ENCODE data around the gene ZNF724. TPM values are rescaled to one million over a fixed set of nuclear protein-coding genes. Genes with fewer than 3 reads are reported as not detected.

The ZNF724 gene
- total and polyA plus RNA-seq, 2 of the 4 experiments (the other 2 are of a cell fraction), result 1.8 to 20.1 TPM

GRCh38 chr19:23283925-23284324, 33.7 kb upstream of the ZNF724 start:
- CTCF ChIA-PET, result no interaction called here
- BruUV-seq (replicated peaks), result no TSS peak
- intact Hi-C loops (cut with micrococcal nuclease), result no loop called here

More at GRCh38 chr19:23283925-23284324, 33.7 kb upstream of the ZNF724 start:
- Histone ChIP-seq H3K27ac (ENCODE audit: insufficient read depth, low read length) (no peak overlapping the region), H3K9ac (ENCODE audit: low read depth, low read length) (no peak overlapping the region), H3K4ac (ENCODE audit: low read depth, low read length) (no peak overlapping the region), H3K27me3 (ENCODE audit: control insufficient read depth, insufficient read depth, low read length) (no peaks in the 10 kb centered on the region), H2AFZ (replicated peaks; ENCODE audit: low read length, poor library complexity) (no peak overlapping the region), H3K18ac (ENCODE audit: low read depth, low read length) (no peak overlapping the region), H2BK120ac (ENCODE audit: low read depth, low read length) (no peak overlapping the region), H2AK5ac (ENCODE audit: low read depth, low read length) (no peak overlapping the region), H4K5ac (ENCODE audit: low read depth, low read length) (no peak overlapping the region), H2BK15ac (ENCODE audit: low read depth, low read length) (no peak overlapping the region), H2AK9ac (replicated peaks; ENCODE audit: low read depth, low read length, poor library complexity) (no peak overlapping the region), H3K14ac (replicated peaks; ENCODE audit: low read depth, low read length) (no peak overlapping the region), H4K20me1 (ENCODE audit: insufficient read depth, low read length) (no peaks in the 10 kb centered on the region), H3K4me3 (ENCODE audit: insufficient read depth, low read depth, low read length) (no peak overlapping the region), H3K79me1 (ENCODE audit: low read depth in 1 of 2, low read length in 2 of 2) (no peaks in the 10 kb centered on the region), H3K36me3 (ENCODE audit: control insufficient read depth, insufficient read depth, low read length) (no peaks in the 10 kb centered on the region), H3K4me2 (ENCODE audit: low read depth, low read length) (no peak overlapping the region), H4K8ac (ENCODE audit: low read depth in 2 of 2, low read length in 2 of 2) (no peak overlapping the region), H3K56ac (ENCODE audit: extremely low read depth, insufficient read depth, low read length) (no peak overlapping the region), H3K9me1 (ENCODE audit: insufficient read depth, low read length) (no peaks in the 10 kb centered on the region), H3K4me1 (ENCODE audit: control insufficient read depth, insufficient read depth, low read length) (no peaks in the 10 kb centered on the region), H2BK20ac (ENCODE audit: low read depth, low read length) (no peak overlapping the region), H3K23ac (ENCODE audit: low read depth, low read length) (no peak overlapping the region), H3K9me3 (ENCODE audit: control insufficient read depth, insufficient read depth, low read length) (peaks cover 5% of the 10 kb centered on the region; the same call in 1 of the 2 replicates), H2BK5ac (ENCODE audit: low read depth, low read length, poor library complexity, severe bottlenecking) (no peak overlapping the region), H4K91ac (ENCODE audit: insufficient read depth, low read depth, low read length) (no peak overlapping the region)
- WGBS, 2 experiments (ENCODE audit: extremely low coverage in 2 of 2, insufficient read length in 1 of 2), result 13% methylated on average over 3 of the region's 6 CpGs; no CpG with 5 or more reads in 1 of the 2 experiments
- DNase-seq, result peak; percentile 30
- peak; percentile 83 for ATAC-seq (ENCODE audit: low read depth)
- in situ Hi-C loops (cut with MboI; ENCODE audit: low sequenced_read_pairs), result no loop called here
- POLR2A ChIA-PET (ENCODE audit: unreplicated experiment), result no interaction called here
- dilution Hi-C loops (cut with HindIII; ENCODE audit: low sequenced_read_pairs, unreplicated experiment), result no loop called here
- TF ChIP-seq ELK1 (IDR thresholded peaks at IDR 0.05; ENCODE audit: borderline replicate concordance, low read depth, low read length) (no peak), NFE2L2 (IDR thresholded peaks at IDR 0.05; ENCODE audit: low read depth, low read length) (no peak), CTCF (conservative IDR thresholded peaks at IDR 0.05; ENCODE audit: low read depth, low read length) (peak; percentile 31), MAFK (IDR thresholded peaks at IDR 0.05; ENCODE audit: low read depth, low read length) (no peak), CHD1 (IDR thresholded peaks at IDR 0.05; ENCODE audit: low read depth, low read length) (no peak), RAD21 (IDR thresholded peaks at IDR 0.05; ENCODE audit: low read length) (peak; percentile 35), MAZ (IDR thresholded peaks at IDR 0.05; ENCODE audit: borderline replicate concordance, low read depth, low read length) (no peak), CEBPB (IDR thresholded peaks at IDR 0.05; ENCODE audit: low read depth, low read length) (no peak), FOS (IDR thresholded peaks at IDR 0.05; ENCODE audit: low read depth, low read length) (no peak), SMC3 (IDR thresholded peaks at IDR 0.05; ENCODE audit: low read depth, low read length) (0 out of 2 replicates have a peak, but pooled peaks have one; percentile 7)

All from IMR-90 (cell line).